Body of pancreas (tissue), 4 donors: ENCODE measurements around the gene NEO1. TPM values are rescaled to one million over a fixed set of nuclear protein-coding genes. Genes with fewer than 3 reads are reported as not detected.

Experiments
- ATAC-seq: fragments of 150-250 bp; one replicate; pipeline ENCODE4 v1.9.1; 2016
- DNase-seq, 4 donors: peaks; one replicate each; pipeline ENCODE4 v3.0.0-alpha.2; 2019
- H3K27ac ChIP-seq, 4 donors: fragments of 200-600 bp; sonication (generic); 1 replicate in 3 of 4; 2 replicates in 1 of 4; pipeline versions ENCODE4 v1.5.1 to v1.6.1; 2016 to 2019; ENCODE audit warnings: mild to moderate bottlenecking in 1 of 4, mixed read lengths in 1 of 4, moderate library complexity in 1 of 4
- H3K27me3 ChIP-seq, 2 donors: fragments of 200-600 bp; sonication (generic); one replicate each; pipeline ENCODE4 v1.6.0; 2016; ENCODE audit warnings: mild to moderate bottlenecking in 1 of 2
- H3K36me3 ChIP-seq, 2 donors: fragments of 200-600 bp; sonication (generic); replicated peaks in 1 of 2; 2 replicates each; pipeline ENCODE4 v1.5.1; 2016; ENCODE audit warnings: low read depth in 2 of 2; ENCODE audit not compliant: insufficient read depth in 1 of 2
- H3K4me1 ChIP-seq: fragments of 200-600 bp; sonication (generic); one replicate; pipeline ENCODE4 v1.6.0; 2016
- H3K4me3 ChIP-seq, 2 donors: fragments of 200-600 bp; sonication (generic); 1 replicate in 1 of 2; 2 replicates in 1 of 2; pipeline ENCODE4 v1.5.1; 2016 to 2019
- H3K9me3 ChIP-seq, 3 donors: fragments of 200-600 bp; sonication (generic); 1 replicate in 2 of 3; 2 replicates in 1 of 3; pipeline ENCODE4 v1.5.1; 2016
- CTCF ChIP-seq, 7 experiments: fragments of 450-650 bp in 4 of 7; fragments of 200-600 bp in 3 of 7; sonication (generic) in 3 of 7; IDR thresholded peaks; one replicate each; pipeline ENCODE4 v1.5.1; 2016 to 2019; ENCODE audit warnings: antibody characterized with exemption in 7 of 7
- POLR2A ChIP-seq, 3 donors: fragments of 450-650 bp; IDR thresholded peaks; one replicate each; pipeline ENCODE4 v1.6.1; 2016; ENCODE audit warnings: antibody characterized with exemption in 3 of 3, mild to moderate bottlenecking in 2 of 3
- WGBS, 2 donors: methylation state at CpG; one replicate each; pipeline ENCODE4 v1.1.5; 2017; 5-methylcytosine and 5-hydroxymethylcytosine counted together
- intact Hi-C: fragments of 100-400 bp; cut with DNase I; formaldehyde crosslinking; loops from one replicate; pipeline ENCODE4 v1.15.1; 2023
- total RNA-seq, 2 donors: library from RNA; depleted of rRNA; stranded (reverse); fragments of >200 nt; gene quantifications; one replicate each; pipeline ENCODE4 v1.1.0, GENCODE V29; 2016

The NEO1 gene
- total RNA-seq, 2 donors from 2014 or later: 18.2 to 29.7 TPM

GRCh38 chr15:73323374-73323955 is 271.2 kb downstream of the NEO1 start:
- Histone ChIP-seq H3K4me1 (no peaks in the 10 kb centered on the region), H3K9me3 (no peaks in the 10 kb centered on the region), H3K36me3 (no peaks in the 10 kb centered on the region), H3K27ac (no peak overlapping the region), H3K4me3 (no peak overlapping the region), H3K27me3 (no peaks in the 10 kb centered on the region)
- ATAC-seq (no peak), DNase-seq (no peak)
- TF ChIP-seq CTCF (IDR thresholded peaks at IDR 0.05) (no peak), POLR2A (IDR thresholded peaks at IDR 0.05) (no peak)
- intact Hi-C loops: no loop called here
- 83 to 89% methylated on average over 30 of the region's 30 CpGs for WGBS, 2 donors

- Histone ChIP-seq H3K4me1 (no peaks in the 10 kb centered on the region), H3K27me3 (no peaks in the 10 kb centered on the region), H3K27ac (no peak overlapping the region), H3K9me3 (no peaks in the 10 kb centered on the region), H3K36me3 (no peaks in the 10 kb centered on the region), H3K4me3 (no peak overlapping the region)
- no peak for TF ChIP-seq CTCF (IDR thresholded peaks at IDR 0.05)
- no peak for TF ChIP-seq POLR2A (IDR thresholded peaks at IDR 0.05)
- intact Hi-C loops: no loop called here
- ATAC-seq (no peak), DNase-seq (no peak)
- WGBS, 2 donors: 86 to 92% methylated on average over 1 to 16 of the region's 16 CpGs
Measured at GRCh38 chr15:73323956-73324355, 271.7 kb downstream of the NEO1 start.

GRCh38 chr15:73324496-73325170 is 272.4 kb downstream of the NEO1 start:
- no peak overlapping the region for H3K27ac ChIP-seq
- H3K27me3 ChIP-seq: no peaks in the 10 kb centered on the region
- TF ChIP-seq POLR2A (IDR thresholded peaks at IDR 0.05) (no peak), CTCF (IDR thresholded peaks at IDR 0.05) (no peak)
- no peaks in the 10 kb centered on the region for H3K4me1 ChIP-seq
- DNase-seq (no peak), ATAC-seq (no peak)
- no peak overlapping the region for H3K4me3 ChIP-seq
- no peaks in the 10 kb centered on the region for H3K9me3 ChIP-seq
- no peaks in the 10 kb centered on the region for H3K36me3 ChIP-seq
- intact Hi-C loops: no loop called here
- WGBS, 2 donors: 79 to 90% methylated on average over 8 to 15 of the region's 16 CpGs

GRCh38 chr15:73325191-73325861 is 273.1 kb downstream of the NEO1 start:
- WGBS, 2 donors: 39 to 64% methylated on average over 12 to 29 of the region's 29 CpGs
- no peak for TF ChIP-seq CTCF (IDR thresholded peaks at IDR 0.05)
- no peak for TF ChIP-seq POLR2A (IDR thresholded peaks at IDR 0.05)
- no peaks in the 10 kb centered on the region for H3K36me3 ChIP-seq
- no peaks in the 10 kb centered on the region for H3K27me3 ChIP-seq
- intact Hi-C loops: no loop called here
- H3K4me1 ChIP-seq: no peaks in the 10 kb centered on the region
- DNase-seq: no peak
- ATAC-seq: no peak
- no peak overlapping the region for H3K4me3 ChIP-seq
- H3K9me3 ChIP-seq: no peaks in the 10 kb centered on the region
- H3K27ac ChIP-seq: no peak overlapping the region
